Spleen (tissue), 7 donors: ENCODE results near the gene MYO18A.

ENCODE experiments used
- CTCF ChIP-seq, 11 experiments: fragments of 200-600 bp in 7 of 11; fragments of 450-650 bp in 4 of 11; sonication (generic) in 4 of 11; IDR thresholded peaks in 8 of 11; conservative IDR thresholded peaks in 3 of 11; 1 replicate in 7 of 11; 2 replicates in 4 of 11; pipeline versions ENCODE4 v1.4.0 to v1.8.0; 2016 to 2021; ENCODE audit warnings: antibody characterized with exemption in 11 of 11, inconsistent platforms in 4 of 11, mild to moderate bottlenecking in 1 of 11
- POLR2A ChIP-seq, 3 donors: fragments of 450-650 bp; IDR thresholded peaks; one replicate each; pipeline ENCODE4 v1.5.1; 2017; ENCODE audit warnings: antibody characterized with exemption in 3 of 3, mild to moderate bottlenecking in 1 of 3
- donor health status: DM: no; HTN: no; CAD: no; lungs with moderate emphysema.
- donor health status: DM: no; HTN: no; CAD: no.
- donor health status: DM: no; HTN: no; CAD: no.

DNA sequence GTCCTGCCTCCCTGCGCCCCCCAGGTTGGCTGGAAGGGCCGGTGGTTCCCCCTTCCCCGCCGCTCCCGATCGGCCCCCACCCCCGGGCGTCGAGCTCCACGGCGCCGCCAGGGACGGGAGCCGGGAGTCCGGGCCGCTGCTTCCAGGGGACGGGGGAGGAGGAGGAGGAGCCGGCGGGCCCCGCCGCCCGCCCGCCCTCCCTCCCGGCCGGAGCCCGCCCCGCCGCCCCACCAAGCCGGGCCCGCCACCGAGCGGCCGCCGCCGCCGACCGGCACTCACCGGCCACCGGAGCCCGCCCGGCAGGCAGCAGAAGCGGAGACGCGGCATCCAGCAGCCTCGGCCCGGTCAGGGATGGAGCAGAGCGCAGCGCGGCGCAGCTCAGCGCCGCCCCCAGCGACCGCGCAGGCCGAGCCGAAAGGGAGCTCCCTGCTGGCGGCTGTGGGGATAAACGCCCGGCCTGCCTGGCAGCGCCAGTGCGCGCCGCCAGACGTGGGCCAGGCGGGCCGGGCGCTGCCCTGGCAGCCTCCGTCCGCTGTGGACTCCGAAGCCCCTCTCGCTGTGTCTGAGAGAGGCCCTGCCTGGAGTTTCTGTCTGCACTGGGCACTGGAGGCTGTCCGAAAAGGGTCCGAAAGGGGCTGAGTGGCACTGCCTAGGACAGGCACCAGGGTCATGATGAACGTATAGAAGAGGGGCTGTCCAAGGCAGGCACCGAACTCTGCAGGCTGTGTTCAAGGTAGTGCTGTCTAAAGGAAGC is at the start of gene MYO18A:
- TF ChIP-seq POLR2A (IDR thresholded peaks at IDR 0.05) (no peak), CTCF (IDR thresholded peaks at IDR 0.05 in 8 of 11, conservative IDR thresholded peaks at IDR 0.05 in 3 of 11) (peak; percentile 77 to 96 (median 92))
